ENCODE results near the gene FRMD4A.
"Not testable (repeated sequence)": the region's sequence is repeated elsewhere in the genome, so short reads cannot be mapped to it uniquely, and the experiment has no call there.

Gene FRMD4A

GRCh38 chr10:13795653-13796555 is 534.8 kb downstream of the FRMD4A start:
- DNase-seq: no peak

GRCh38 chr10:13794992-13795612 is 535.6 kb downstream of the FRMD4A start:
- no peak for DNase-seq

GRCh38 chr10:13792006-13792405 is 538.7 kb downstream of the FRMD4A start:
- no peak for DNase-seq

- DNase-seq: no peak
Observed at GRCh38 chr10:13791483-13791882, 539.2 kb downstream of the FRMD4A start.

- DNase-seq: no peak
Observed at GRCh38 chr10:13790196-13790595, 540.5 kb downstream of the FRMD4A start.

- no peak for DNase-seq
Observed at GRCh38 chr10:13789448-13789829, 541.3 kb downstream of the FRMD4A start.

GRCh38 chr10:13788711-13789447 is 541.8 kb downstream of the FRMD4A start:
- no peak for DNase-seq

- DNase-seq: no peak
Observed at GRCh38 chr10:13788320-13788600, 542.5 kb downstream of the FRMD4A start.

GRCh38 chr10:13787015-13787421 is 543.7 kb downstream of the FRMD4A start:
- DNase-seq: no peak

GRCh38 chr10:13784067-13784466 is 546.7 kb downstream of the FRMD4A start:
- DNase-seq: no peak

GRCh38 chr10:13779748-13780147 is 551.0 kb downstream of the FRMD4A start:
- no peak for DNase-seq

GRCh38 chr10:13778693-13778960 is 552.1 kb downstream of the FRMD4A start:
- not testable (repeated sequence) for DNase-seq

- DNase-seq: no peak
Observed at GRCh38 chr10:13776861-13777311, 553.8 kb downstream of the FRMD4A start.

- DNase-seq: no peak
Observed at GRCh38 chr10:13775786-13776775, 554.6 kb downstream of the FRMD4A start.

- no peak for DNase-seq
Observed at GRCh38 chr10:13774303-13774893, 556.3 kb downstream of the FRMD4A start.

GRCh38 chr10:13773496-13774170 is 557.1 kb downstream of the FRMD4A start:
- no peak for DNase-seq

GRCh38 chr10:13773043-13773442 is 557.7 kb downstream of the FRMD4A start:
- DNase-seq: no peak

GRCh38 chr10:13771992-13772391 is 558.7 kb downstream of the FRMD4A start:
- DNase-seq: no peak

- DNase-seq: no peak
Observed at GRCh38 chr10:13770760-13771493, 559.8 kb downstream of the FRMD4A start.

GRCh38 chr10:13769946-13770345 is 560.8 kb downstream of the FRMD4A start:
- DNase-seq: no peak

- DNase-seq: no peak
Observed at GRCh38 chr10:13767676-13768178, 563.0 kb downstream of the FRMD4A start.
